Urinary bladder (tissue), 4 donors: ENCODE measurements around the gene TMEM88. TPM values are rescaled to one million over a fixed set of nuclear protein-coding genes. Genes with fewer than 3 reads are reported as not detected.

Source experiments
- DNase-seq: peaks from one replicate; pipeline ENCODE4 v3.0.0-alpha.2; 2015; ENCODE audit errors: extremely low spot score
- H3K27ac ChIP-seq: one replicate; pipeline ENCODE4 v1.5.1; 2013; ENCODE audit warnings: low read depth, mild to moderate bottlenecking, moderate library complexity
- H3K36me3 ChIP-seq: one replicate; pipeline ENCODE4 v1.6.1; 2013; ENCODE audit warnings: mild to moderate bottlenecking, moderate library complexity; ENCODE audit not compliant: insufficient read depth
- H3K4me1 ChIP-seq: one replicate; pipeline ENCODE4 v1.6.1; 2013; ENCODE audit warnings: mild to moderate bottlenecking, moderate library complexity; ENCODE audit not compliant: insufficient read depth
- H3K4me3 ChIP-seq: one replicate; pipeline ENCODE4 v1.5.1; 2013; ENCODE audit warnings: low read depth, low read length
- WGBS: extraction: QIAGEN DNeasy Blood & Tissue Kit; methylation state at CpG from one replicate; pipeline ENCODE4 v1.1.7; 2013; 5-methylcytosine and 5-hydroxymethylcytosine counted together
- polyA plus RNA-seq: library from polyadenylated mRNA; stranded (reverse); fragments of 200-250 nt; gene quantifications from one replicate; pipeline ENCODE4 v1.2.3, GENCODE V29; 2013
- total RNA-seq: library from RNA; depleted of rRNA; stranded (reverse); fragments of >200 nt; gene quantifications from one replicate; pipeline ENCODE4 v1.2.3, GENCODE V29; 2014
- donor health status: healthy with polysubstance abuse.
- donor health status: healthy.

The TMEM88 gene
- total and polyA plus RNA-seq, 2 donors = 8.1 to 37.0 TPM

DNA sequence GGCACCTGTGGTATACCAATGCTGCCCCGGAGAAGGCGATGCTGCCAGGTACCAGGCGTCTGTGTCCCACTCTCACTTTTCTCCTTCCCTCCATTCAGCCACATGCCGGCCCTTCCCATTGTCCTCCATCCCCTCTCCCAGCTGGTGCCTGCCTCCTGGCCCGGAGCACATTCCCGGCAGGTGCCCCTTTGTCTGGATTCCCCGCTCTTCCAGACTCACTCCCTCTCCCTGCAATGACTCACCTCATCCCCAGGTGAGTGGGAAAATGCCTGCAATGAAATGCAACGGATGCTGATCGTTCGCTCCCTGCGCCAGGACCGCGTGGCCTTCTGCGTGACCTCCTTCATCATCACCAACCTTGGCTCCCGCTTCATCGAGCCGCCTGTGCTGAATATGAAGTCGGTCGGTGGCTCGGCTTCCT is 31.3 kb upstream of the TMEM88 start:
- Histone ChIP-seq H3K27ac (no peak overlapping the region), H3K36me3 (no peaks in the 10 kb centered on the region), H3K4me3 (no peak overlapping the region), H3K4me1 (no peaks in the 10 kb centered on the region)
- 87% methylated on average over 20 of the region's 20 CpGs for WGBS
- DNase-seq = no peak

- no peaks in the 10 kb centered on the region for H3K36me3 ChIP-seq
- no peaks in the 10 kb centered on the region for H3K4me1 ChIP-seq
- H3K4me3 ChIP-seq = no peak overlapping the region
- 82% methylated on average over 9 of the region's 9 CpGs for WGBS
- H3K27ac ChIP-seq = no peak overlapping the region
- no peak for DNase-seq
Observed at GRCh38 chr17:7824021-7824924, 30.6 kb upstream of the TMEM88 start.

GRCh38 chr17:7825206-7825990 is 29.5 kb upstream of the TMEM88 start:
- WGBS = 28% methylated on average over 12 of the region's 12 CpGs
- no peaks in the 10 kb centered on the region for H3K36me3 ChIP-seq
- DNase-seq = no peak

DNA sequence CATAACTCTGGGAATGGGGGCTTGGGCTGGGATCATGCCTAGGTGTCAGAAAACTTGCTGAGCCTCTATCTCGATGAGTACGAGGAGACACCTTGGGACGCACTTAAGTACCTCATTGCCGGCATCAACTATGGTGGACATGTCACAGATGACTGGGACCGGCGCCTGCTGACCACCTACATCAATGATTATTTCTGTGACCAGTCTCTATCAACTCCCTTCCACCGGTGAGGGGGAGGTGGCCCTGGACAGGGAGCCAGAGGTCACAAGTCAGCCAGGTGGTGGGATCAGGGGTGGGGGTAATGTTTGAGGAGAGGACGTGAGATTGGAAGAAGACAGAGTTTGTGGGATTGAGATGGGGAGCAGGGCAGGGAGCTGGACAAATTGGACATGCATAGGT is 24.2 kb upstream of the TMEM88 start:
- H3K4me1 ChIP-seq = no peaks in the 10 kb centered on the region
- 87% methylated on average over 8 of the region's 8 CpGs for WGBS
- H3K27ac ChIP-seq = no peak overlapping the region
- no peaks in the 10 kb centered on the region for H3K36me3 ChIP-seq
- DNase-seq = no peak
- no peak overlapping the region for H3K4me3 ChIP-seq

More at GRCh38 chr17:7825206-7825990, 29.5 kb upstream of the TMEM88 start:
- Histone ChIP-seq H3K4me3 (no peak overlapping the region), H3K27ac (no peak overlapping the region), H3K4me1 (no peaks in the 10 kb centered on the region)

- Histone ChIP-seq H3K36me3 (no peaks in the 10 kb centered on the region), H3K27ac (no peak overlapping the region), H3K4me3 (no peak overlapping the region), H3K4me1 (no peaks in the 10 kb centered on the region)
- WGBS = 77% methylated on average over 7 of the region's 7 CpGs
- no peak for DNase-seq
Observed at GRCh38 chr17:7831233-7831632, 23.6 kb upstream of the TMEM88 start.

DNA sequence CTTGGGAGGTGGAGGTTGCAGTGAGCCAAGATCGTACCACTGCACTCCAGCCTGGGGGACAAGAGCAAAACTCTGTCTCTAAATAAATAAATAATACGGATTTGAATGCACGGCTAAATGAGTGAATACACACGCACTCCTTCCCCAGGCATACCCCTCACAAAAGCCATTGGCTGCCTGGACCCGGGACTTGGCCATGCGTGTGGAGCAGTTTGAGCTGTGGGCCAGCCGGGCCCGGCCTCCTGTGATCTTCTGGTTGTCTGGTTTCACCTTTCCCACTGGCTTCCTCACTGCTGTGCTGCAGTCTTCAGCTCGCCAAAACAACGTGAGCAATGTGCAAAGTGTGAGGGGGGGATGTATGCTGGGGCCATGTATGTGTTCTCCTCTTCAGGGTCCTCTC is 22.4 kb upstream of the TMEM88 start:
- Histone ChIP-seq H3K36me3 (no peaks in the 10 kb centered on the region), H3K4me3 (no peak overlapping the region), H3K4me1 (peaks cover 4% of the 10 kb centered on the region), H3K27ac (no peak overlapping the region)
- no peak for DNase-seq
- WGBS = 84% methylated on average over 10 of the region's 10 CpGs

GRCh38 chr17:7833011-7833794 is 21.7 kb upstream of the TMEM88 start:
- H3K4me1 ChIP-seq = peaks cover 4% of the 10 kb centered on the region
- no peak overlapping the region for H3K4me3 ChIP-seq
- WGBS = 41% methylated on average over 19 of the region's 19 CpGs
- no peak for DNase-seq
- H3K27ac ChIP-seq = no peak overlapping the region
- H3K36me3 ChIP-seq = no peaks in the 10 kb centered on the region

GRCh38 chr17:7833795-7834541 is 20.9 kb upstream of the TMEM88 start, which contains the start of gene KDM6B:
Gene KDM6B (plus strand): TSS chr17:7834217. CDS start chr17:7845555, 11,338 bp downstream.
- peak within 1 kb of the TSS; percentile 80 for H3K4me3 ChIP-seq
- peak within 1 kb of the TSS; percentile 93 for H3K27ac ChIP-seq
- no peaks in the 10 kb centered on the region for H3K36me3 ChIP-seq
- under 1% methylated on average over 49 of the region's 49 CpGs for WGBS
- DNase-seq = no peak
- H3K4me1 ChIP-seq = peaks cover 4% of the 10 kb centered on the region

DNA sequence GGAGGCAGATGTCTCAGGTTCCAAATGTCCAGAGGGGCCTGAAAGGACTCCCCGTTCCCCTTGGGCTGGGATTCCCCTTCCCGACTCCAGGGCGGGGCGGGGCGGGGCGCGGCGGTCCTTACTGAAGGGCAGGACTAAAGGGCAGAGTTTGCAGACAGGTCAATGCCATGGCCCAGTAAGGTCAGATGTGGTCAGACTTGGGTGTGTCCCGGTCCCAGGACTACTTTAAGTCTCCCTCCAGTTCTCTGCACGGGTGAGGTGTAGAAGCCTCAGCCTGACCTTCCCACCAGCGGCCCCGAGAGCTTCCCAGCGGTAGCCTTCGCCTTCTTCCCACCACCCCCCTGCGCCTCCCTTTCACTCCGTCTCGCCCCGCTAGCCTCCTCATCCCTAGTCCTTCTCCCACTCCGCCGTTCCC is 20.3 kb upstream of the TMEM88 start:
- Histone ChIP-seq H3K4me1 (peaks cover 4% of the 10 kb centered on the region), H3K27ac (peak overlapping the region; percentile 93), H3K36me3 (no peaks in the 10 kb centered on the region), H3K4me3 (peak overlapping the region; percentile 80)
- DNase-seq = no peak
- 1% methylated on average over 20 of the region's 20 CpGs for WGBS

GRCh38 chr17:7834957-7835813 is 19.7 kb upstream of the TMEM88 start:
- 1% methylated on average over 68 of the region's 69 CpGs for WGBS
- peak overlapping the region; percentile 91 for H3K27ac ChIP-seq
- peaks cover 4% of the 10 kb centered on the region for H3K4me1 ChIP-seq
- DNase-seq = peak; percentile 95
- H3K4me3 ChIP-seq = peak overlapping the region; percentile 80
- no peaks in the 10 kb centered on the region for H3K36me3 ChIP-seq

DNA sequence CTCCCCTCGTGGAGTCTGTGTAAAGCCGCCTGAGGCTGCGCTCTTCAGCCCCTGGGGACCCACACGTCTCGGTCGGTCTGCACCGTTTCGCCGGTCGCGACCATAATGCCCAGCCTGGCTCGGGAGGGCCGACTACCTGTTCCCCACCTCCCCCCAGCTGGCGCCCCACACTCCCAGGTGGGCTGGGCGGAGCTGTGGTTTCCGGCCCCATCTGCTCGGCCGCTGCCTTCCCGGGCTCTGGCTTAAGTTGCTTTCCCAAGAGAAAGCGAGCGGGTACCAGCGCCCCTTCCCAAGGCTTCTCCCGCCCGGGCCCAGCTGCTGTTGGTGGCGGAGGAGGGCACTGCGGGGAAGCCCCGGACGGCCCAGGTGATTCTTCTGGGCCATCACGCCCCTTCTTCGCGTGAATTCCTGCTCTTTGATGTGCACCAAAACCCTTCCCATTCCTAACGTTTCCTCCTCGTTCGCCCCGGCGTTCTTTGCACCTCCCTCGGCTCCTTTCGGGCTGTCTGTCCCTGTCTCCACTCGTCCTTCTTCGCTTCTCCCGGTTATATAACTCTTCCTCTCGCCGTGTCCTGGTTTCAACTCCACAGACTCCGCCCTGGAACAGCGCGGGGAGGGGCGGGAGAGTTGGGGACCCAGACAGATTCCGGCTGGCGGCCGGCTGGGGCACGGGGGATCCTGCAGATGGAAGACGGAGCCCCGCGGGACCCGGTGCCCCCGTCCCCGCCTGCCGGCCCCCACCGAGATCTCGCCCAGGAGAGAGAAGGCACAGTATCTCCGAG is 18.9 kb upstream of the TMEM88 start:
- H3K4me1 ChIP-seq = peaks cover 4% of the 10 kb centered on the region
- DNase-seq = no peak
- H3K4me3 ChIP-seq = peak overlapping the region; percentile 80
- no peaks in the 10 kb centered on the region for H3K36me3 ChIP-seq
- peak overlapping the region; percentile 91 for H3K27ac ChIP-seq
- under 1% methylated on average over 61 of the region's 61 CpGs for WGBS
